Peyer's patch (tissue), 4 donors: ENCODE data around the gene PPP6R1.

Experiments used
- POLR2A ChIP-seq, 2 donors: fragments of 450-650 bp; IDR thresholded peaks; one replicate each; pipeline ENCODE4 v1.5.1; 2017; ENCODE audit warnings: antibody characterized with exemption in 2 of 2, mild to moderate bottlenecking in 2 of 2, moderate library complexity in 2 of 2
- TF ChIP-seq, protein P1 (sequence below), 6 experiments: fragments of 450-650 bp in 4 of 6; fragments of 200-600 bp in 2 of 6; sonication (generic) in 1 of 6; IDR thresholded peaks; one replicate each; pipeline ENCODE4 v1.5.1; 2017 to 2019; ENCODE audit warnings: antibody characterized with exemption in 6 of 6, mild to moderate bottlenecking in 3 of 6, moderate library complexity in 1 of 6

DNA sequence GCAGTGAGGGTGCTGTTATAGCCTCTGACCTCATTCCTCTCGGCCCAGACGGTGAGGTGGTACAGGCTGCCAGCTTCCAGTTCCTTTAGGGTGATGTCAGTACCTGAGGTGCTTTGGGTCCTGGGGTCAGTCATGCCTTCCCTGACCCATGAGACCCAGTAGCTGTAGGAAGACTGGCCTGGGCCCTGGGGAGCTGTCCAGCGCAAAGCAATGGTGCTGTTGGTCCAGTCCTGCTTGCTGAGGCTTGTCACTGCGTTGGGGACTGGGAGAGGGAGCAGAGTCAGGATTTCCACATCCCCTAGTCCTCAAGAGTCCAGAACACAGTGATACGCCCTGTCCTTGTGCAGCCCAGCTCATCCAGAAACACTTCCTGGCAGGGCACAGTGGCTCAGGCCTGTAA is 60.2 kb downstream of the PPP6R1 start:
- TF ChIP-seq, protein P1, sequence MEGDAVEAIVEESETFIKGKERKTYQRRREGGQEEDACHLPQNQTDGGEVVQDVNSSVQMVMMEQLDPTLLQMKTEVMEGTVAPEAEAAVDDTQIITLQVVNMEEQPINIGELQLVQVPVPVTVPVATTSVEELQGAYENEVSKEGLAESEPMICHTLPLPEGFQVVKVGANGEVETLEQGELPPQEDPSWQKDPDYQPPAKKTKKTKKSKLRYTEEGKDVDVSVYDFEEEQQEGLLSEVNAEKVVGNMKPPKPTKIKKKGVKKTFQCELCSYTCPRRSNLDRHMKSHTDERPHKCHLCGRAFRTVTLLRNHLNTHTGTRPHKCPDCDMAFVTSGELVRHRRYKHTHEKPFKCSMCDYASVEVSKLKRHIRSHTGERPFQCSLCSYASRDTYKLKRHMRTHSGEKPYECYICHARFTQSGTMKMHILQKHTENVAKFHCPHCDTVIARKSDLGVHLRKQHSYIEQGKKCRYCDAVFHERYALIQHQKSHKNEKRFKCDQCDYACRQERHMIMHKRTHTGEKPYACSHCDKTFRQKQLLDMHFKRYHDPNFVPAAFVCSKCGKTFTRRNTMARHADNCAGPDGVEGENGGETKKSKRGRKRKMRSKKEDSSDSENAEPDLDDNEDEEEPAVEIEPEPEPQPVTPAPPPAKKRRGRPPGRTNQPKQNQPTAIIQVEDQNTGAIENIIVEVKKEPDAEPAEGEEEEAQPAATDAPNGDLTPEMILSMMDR (IDR thresholded peaks at IDR 0.05) = no peak
- no peak for TF ChIP-seq POLR2A (IDR thresholded peaks at IDR 0.05)
